Liver (tissue), 9 donors: ENCODE measurements around the gene PPP2R2C. TPM values are rescaled to one million over a fixed set of nuclear protein-coding genes. Genes with fewer than 3 reads are reported as not detected.

ENCODE experiments used
- DNase-seq: peaks from one replicate; pipeline ENCODE4 v3.0.0-alpha.2; 2017; ENCODE audit warnings: low spot score
- H3K27ac ChIP-seq, 2 donors: one replicate each; pipeline ENCODE4 v1.7.0; 2013; ENCODE audit warnings: inconsistent platforms in 2 of 2, low read length in 2 of 2, control low read depth in 1 of 2, low read depth in 1 of 2, mild to moderate bottlenecking in 1 of 2
- H3K27me3 ChIP-seq, 4 donors: one replicate each; pipeline versions ENCODE4 v1.6.1 to v1.7.0; 2013; ENCODE audit warnings: low read length in 3 of 4, inconsistent platforms in 1 of 4, mild to moderate bottlenecking in 1 of 4, moderate library complexity in 1 of 4; ENCODE audit not compliant: control insufficient read depth in 4 of 4, insufficient read depth in 4 of 4
- H3K36me3 ChIP-seq, 4 donors: one replicate each; pipeline versions ENCODE4 v1.6.1 to v1.7.0; 2013; ENCODE audit warnings: low read length in 3 of 4, mild to moderate bottlenecking in 3 of 4, low read depth in 1 of 4, moderate library complexity in 1 of 4; ENCODE audit not compliant: control insufficient read depth in 4 of 4, insufficient read depth in 3 of 4
- H3K4me1 ChIP-seq, 4 donors: one replicate each; pipeline versions ENCODE4 v1.6.1 to v1.7.0; 2013; ENCODE audit warnings: low read length in 3 of 4, mild to moderate bottlenecking in 3 of 4, moderate library complexity in 1 of 4; ENCODE audit not compliant: control insufficient read depth in 4 of 4, insufficient read depth in 4 of 4
- H3K4me3 ChIP-seq, 3 donors: one replicate each; pipeline versions ENCODE4 v1.6.1 to v1.7.0; 2013; ENCODE audit warnings: low read length in 3 of 3, control low read depth in 1 of 3, low read depth in 1 of 3, mild to moderate bottlenecking in 1 of 3
- H3K9ac ChIP-seq, 2 donors: one replicate each; pipeline ENCODE4 v1.7.0; 2013; ENCODE audit warnings: low read length in 2 of 2, mild to moderate bottlenecking in 2 of 2, moderate library complexity in 2 of 2, control low read depth in 1 of 2, low read depth in 1 of 2
- H3K9me3 ChIP-seq, 4 donors: one replicate each; pipeline versions ENCODE4 v1.6.1 to v1.7.0; 2013; ENCODE audit warnings: low read length in 3 of 4; ENCODE audit not compliant: control insufficient read depth in 4 of 4
- EGR1 ChIP-seq, 2 donors: IDR thresholded peaks; 2 replicates each; pipeline ENCODE4 v1.6.1; 2016 to 2018; ENCODE audit warnings: antibody characterized with exemption in 2 of 2, low read depth in 2 of 2
- FOXA1 ChIP-seq: IDR thresholded peaks from 2 replicates; pipeline ENCODE4 v1.6.1; 2016; ENCODE audit warnings: antibody characterized with exemption
- FOXA2 ChIP-seq: IDR thresholded peaks from 2 replicates; pipeline ENCODE4 v1.6.1; 2016; ENCODE audit warnings: antibody characterized with exemption
- GABPA ChIP-seq, 2 donors: IDR thresholded peaks in 1 of 2; conservative IDR thresholded peaks in 1 of 2; 2 replicates each; pipeline ENCODE4 v1.6.1; 2016; ENCODE audit warnings: antibody characterized with exemption in 2 of 2, mild to moderate bottlenecking in 1 of 2, moderate library complexity in 1 of 2
- HNF4A ChIP-seq, 2 donors: conservative IDR thresholded peaks; 2 replicates each; pipeline ENCODE4 v1.6.1; 2016; ENCODE audit warnings: antibody characterized with exemption in 2 of 2, mild to moderate bottlenecking in 2 of 2
- HNF4G ChIP-seq: IDR thresholded peaks from 2 replicates; pipeline ENCODE4 v1.6.1; 2016; ENCODE audit warnings: antibody characterized with exemption
- JUND ChIP-seq, 2 donors: IDR thresholded peaks; 2 replicates each; pipeline ENCODE4 v1.6.1; 2016; ENCODE audit warnings: antibody characterized with exemption in 2 of 2
- NR2F2 ChIP-seq: IDR thresholded peaks from 2 replicates; pipeline ENCODE4 v1.6.1; 2016; ENCODE audit warnings: antibody characterized with exemption
- RAD21 ChIP-seq, 2 donors: IDR thresholded peaks; 2 replicates each; pipeline ENCODE4 v1.6.1; 2016; ENCODE audit warnings: antibody characterized with exemption in 2 of 2, mild to moderate bottlenecking in 2 of 2
- RXRA ChIP-seq, 2 donors: IDR thresholded peaks; 2 replicates each; pipeline ENCODE4 v1.6.1; 2017 to 2018; ENCODE audit warnings: antibody characterized with exemption in 2 of 2, mild to moderate bottlenecking in 1 of 2
- SP1 ChIP-seq: IDR thresholded peaks from 2 replicates; pipeline ENCODE4 v1.6.1; 2018; ENCODE audit warnings: antibody characterized with exemption, mild to moderate bottlenecking
- TAF1 ChIP-seq: conservative IDR thresholded peaks from 2 replicates; pipeline ENCODE4 v1.6.1; 2016; ENCODE audit warnings: antibody characterized with exemption, mild to moderate bottlenecking
- YY1 ChIP-seq: IDR thresholded peaks from 2 replicates; pipeline ENCODE4 v1.6.1; 2016; ENCODE audit warnings: antibody characterized with exemption, mild to moderate bottlenecking
- WGBS: extraction: QIAGEN DNeasy Blood & Tissue Kit; methylation state at CpG from one replicate; pipeline ENCODE4 v1.1.7; 2013; 5-methylcytosine and 5-hydroxymethylcytosine counted together
- polyA plus RNA-seq, 2 donors: library from polyadenylated mRNA; stranded (reverse) in 1 of 2; unstranded in 1 of 2; fragments of 200-250 nt in 1 of 2; fragments of >200 nt in 1 of 2; fragmentation: Nextera tagmentation in 1 of 2; extraction: Ambion mirVana in 1 of 2; gene quantifications; one replicate each; pipeline versions ENCODE4 v1.2.1 to v1.2.3, GENCODE V29; 2013 to 2015
- total RNA-seq, 2 donors: library from RNA; depleted of rRNA; stranded (reverse); fragments of >200 nt; gene quantifications; one replicate each; pipeline ENCODE4 v1.2.3, GENCODE V29; 2014
- TF ChIP-seq, protein P1 (sequence below): IDR thresholded peaks from 2 replicates; pipeline ENCODE4 v1.6.1; 2016; ENCODE audit warnings: antibody characterized with exemption
- TF ChIP-seq, protein P2 (sequence below): IDR thresholded peaks from 2 replicates; pipeline ENCODE4 v1.6.1; 2016; ENCODE audit warnings: antibody characterized with exemption, mild to moderate bottlenecking
- TF ChIP-seq, protein P3 (sequence below): fragments of 150-350 bp; IDR thresholded peaks from 2 replicates; pipeline ENCODE4 v1.5.1; 2017; ENCODE audit warnings: improper control_type of control experiment, low read depth, low read length; ENCODE audit not compliant: missing input control
- TF ChIP-seq, protein P4 (sequence below): IDR thresholded peaks from 2 replicates; pipeline ENCODE4 v1.6.1; 2016; ENCODE audit warnings: antibody characterized with exemption
- donor health status: healthy.
- donor health status: healthy.
- donor health status: healthy.
- donor health status: healthy.
- donor health status: healthy.

Gene PPP2R2C
- total and polyA plus RNA-seq, 4 donors, result under 0.01 to 0.01 TPM; not detected in 2

DNA sequence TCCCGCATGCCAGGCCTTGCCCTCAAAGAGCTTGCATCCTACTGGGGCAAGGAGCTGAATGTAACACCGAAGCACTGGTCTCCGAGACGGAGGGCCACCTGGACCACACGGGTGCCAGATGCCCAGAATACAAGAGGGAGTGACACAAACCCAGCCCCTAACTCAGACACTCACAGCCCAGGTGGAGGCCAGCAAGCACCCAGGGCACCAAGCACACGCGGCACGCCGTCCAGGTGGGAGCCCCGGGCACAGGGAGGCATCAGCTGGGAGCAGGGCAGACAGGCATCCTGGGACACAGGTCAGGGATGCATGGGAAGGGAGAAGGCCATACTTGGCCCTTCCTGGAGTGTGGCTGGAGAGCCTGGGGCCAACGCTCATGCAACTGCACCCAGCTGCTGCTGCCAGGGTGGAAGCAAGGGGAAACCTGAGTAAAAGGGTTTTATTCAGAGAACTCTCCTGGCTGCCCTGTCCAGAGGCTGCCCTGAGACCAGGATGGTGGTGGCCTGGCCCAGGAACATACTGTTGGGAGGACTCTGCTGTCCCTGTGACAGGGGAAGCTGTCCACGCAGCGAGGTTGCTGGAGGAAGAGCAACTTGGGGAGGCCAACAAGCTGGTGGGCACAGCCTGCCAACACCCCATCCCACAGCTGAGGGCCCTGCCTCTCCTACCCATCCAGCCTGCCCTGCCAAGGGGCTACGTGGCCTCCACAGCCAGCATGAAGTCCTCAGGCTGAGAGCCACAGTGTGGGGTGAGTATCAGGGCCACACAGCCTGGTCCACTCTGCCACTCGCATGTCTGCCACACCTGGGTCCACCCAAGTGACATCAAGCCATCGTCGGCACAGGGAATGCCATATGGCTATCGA, 22.2 kb upstream of the PPP2R2C start:
- 76% methylated on average over 18 of the region's 18 CpGs for WGBS
- no peaks in the 10 kb centered on the region for H3K4me1 ChIP-seq
- no peak overlapping the region for H3K27ac ChIP-seq
- no peaks in the 10 kb centered on the region for H3K36me3 ChIP-seq
- peak; percentile 28 for DNase-seq
- H3K4me3 ChIP-seq, result no peak overlapping the region
- no peak overlapping the region for H3K9ac ChIP-seq
- peaks cover 0 to 6% (median 2%) of the 10 kb centered on the region in 4 donors for H3K27me3 ChIP-seq
- peaks cover 0 to 2% (median 0%) of the 10 kb centered on the region in 4 donors for H3K9me3 ChIP-seq
- TF ChIP-seq EGR1 (IDR thresholded peaks at IDR 0.05; ENCODE audit: low read depth in 2 of 2), result no peak
- TF ChIP-seq, protein P1, sequence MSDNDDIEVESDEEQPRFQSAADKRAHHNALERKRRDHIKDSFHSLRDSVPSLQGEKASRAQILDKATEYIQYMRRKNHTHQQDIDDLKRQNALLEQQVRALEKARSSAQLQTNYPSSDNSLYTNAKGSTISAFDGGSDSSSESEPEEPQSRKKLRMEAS, result no peak
- no peak for TF ChIP-seq SP1
- TF ChIP-seq, protein P2, sequence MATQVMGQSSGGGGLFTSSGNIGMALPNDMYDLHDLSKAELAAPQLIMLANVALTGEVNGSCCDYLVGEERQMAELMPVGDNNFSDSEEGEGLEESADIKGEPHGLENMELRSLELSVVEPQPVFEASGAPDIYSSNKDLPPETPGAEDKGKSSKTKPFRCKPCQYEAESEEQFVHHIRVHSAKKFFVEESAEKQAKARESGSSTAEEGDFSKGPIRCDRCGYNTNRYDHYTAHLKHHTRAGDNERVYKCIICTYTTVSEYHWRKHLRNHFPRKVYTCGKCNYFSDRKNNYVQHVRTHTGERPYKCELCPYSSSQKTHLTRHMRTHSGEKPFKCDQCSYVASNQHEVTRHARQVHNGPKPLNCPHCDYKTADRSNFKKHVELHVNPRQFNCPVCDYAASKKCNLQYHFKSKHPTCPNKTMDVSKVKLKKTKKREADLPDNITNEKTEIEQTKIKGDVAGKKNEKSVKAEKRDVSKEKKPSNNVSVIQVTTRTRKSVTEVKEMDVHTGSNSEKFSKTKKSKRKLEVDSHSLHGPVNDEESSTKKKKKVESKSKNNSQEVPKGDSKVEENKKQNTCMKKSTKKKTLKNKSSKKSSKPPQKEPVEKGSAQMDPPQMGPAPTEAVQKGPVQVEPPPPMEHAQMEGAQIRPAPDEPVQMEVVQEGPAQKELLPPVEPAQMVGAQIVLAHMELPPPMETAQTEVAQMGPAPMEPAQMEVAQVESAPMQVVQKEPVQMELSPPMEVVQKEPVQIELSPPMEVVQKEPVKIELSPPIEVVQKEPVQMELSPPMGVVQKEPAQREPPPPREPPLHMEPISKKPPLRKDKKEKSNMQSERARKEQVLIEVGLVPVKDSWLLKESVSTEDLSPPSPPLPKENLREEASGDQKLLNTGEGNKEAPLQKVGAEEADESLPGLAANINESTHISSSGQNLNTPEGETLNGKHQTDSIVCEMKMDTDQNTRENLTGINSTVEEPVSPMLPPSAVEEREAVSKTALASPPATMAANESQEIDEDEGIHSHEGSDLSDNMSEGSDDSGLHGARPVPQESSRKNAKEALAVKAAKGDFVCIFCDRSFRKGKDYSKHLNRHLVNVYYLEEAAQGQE, result no peak
- no peak for TF ChIP-seq HNF4A (conservative IDR thresholded peaks at IDR 0.05)
- TF ChIP-seq FOXA2, result no peak
- no peak for TF ChIP-seq HNF4G
- TF ChIP-seq YY1, result no peak
- TF ChIP-seq, protein P3, sequence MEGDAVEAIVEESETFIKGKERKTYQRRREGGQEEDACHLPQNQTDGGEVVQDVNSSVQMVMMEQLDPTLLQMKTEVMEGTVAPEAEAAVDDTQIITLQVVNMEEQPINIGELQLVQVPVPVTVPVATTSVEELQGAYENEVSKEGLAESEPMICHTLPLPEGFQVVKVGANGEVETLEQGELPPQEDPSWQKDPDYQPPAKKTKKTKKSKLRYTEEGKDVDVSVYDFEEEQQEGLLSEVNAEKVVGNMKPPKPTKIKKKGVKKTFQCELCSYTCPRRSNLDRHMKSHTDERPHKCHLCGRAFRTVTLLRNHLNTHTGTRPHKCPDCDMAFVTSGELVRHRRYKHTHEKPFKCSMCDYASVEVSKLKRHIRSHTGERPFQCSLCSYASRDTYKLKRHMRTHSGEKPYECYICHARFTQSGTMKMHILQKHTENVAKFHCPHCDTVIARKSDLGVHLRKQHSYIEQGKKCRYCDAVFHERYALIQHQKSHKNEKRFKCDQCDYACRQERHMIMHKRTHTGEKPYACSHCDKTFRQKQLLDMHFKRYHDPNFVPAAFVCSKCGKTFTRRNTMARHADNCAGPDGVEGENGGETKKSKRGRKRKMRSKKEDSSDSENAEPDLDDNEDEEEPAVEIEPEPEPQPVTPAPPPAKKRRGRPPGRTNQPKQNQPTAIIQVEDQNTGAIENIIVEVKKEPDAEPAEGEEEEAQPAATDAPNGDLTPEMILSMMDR, result no peak
- TF ChIP-seq JUND (IDR thresholded peaks at IDR 0.05), result no peak
- no peak for TF ChIP-seq NR2F2
- TF ChIP-seq RAD21 (IDR thresholded peaks at IDR 0.05), result no peak
- TF ChIP-seq TAF1, result no peak
- no peak for TF ChIP-seq RXRA (IDR thresholded peaks at IDR 0.05)
- TF ChIP-seq, protein P4, sequence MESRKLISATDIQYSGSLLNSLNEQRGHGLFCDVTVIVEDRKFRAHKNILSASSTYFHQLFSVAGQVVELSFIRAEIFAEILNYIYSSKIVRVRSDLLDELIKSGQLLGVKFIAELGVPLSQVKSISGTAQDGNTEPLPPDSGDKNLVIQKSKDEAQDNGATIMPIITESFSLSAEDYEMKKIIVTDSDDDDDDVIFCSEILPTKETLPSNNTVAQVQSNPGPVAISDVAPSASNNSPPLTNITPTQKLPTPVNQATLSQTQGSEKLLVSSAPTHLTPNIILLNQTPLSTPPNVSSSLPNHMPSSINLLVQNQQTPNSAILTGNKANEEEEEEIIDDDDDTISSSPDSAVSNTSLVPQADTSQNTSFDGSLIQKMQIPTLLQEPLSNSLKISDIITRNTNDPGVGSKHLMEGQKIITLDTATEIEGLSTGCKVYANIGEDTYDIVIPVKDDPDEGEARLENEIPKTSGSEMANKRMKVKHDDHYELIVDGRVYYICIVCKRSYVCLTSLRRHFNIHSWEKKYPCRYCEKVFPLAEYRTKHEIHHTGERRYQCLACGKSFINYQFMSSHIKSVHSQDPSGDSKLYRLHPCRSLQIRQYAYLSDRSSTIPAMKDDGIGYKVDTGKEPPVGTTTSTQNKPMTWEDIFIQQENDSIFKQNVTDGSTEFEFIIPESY, result no peak
- no peak for TF ChIP-seq GABPA (IDR thresholded peaks at IDR 0.05 in 1 of 2, conservative IDR thresholded peaks at IDR 0.05 in 1 of 2)
- no peak for TF ChIP-seq FOXA1
